ENCODE measurements around the gene CERS6.
"Not testable (repeated sequence)": the region's sequence is repeated elsewhere in the genome, so short reads cannot be mapped to it uniquely, and the experiment has no call there.

The CERS6 gene

GRCh38 chr2:168767258-168767657, 311.2 kb downstream of the CERS6 start:
- no peak overlapping the region for H3K4me3 ChIP-seq (ENCODE audit: low read length)
- H3K4me1 ChIP-seq (ENCODE audit: insufficient read depth, low read length) = no peaks in the 10 kb centered on the region
- no peaks in the 10 kb centered on the region for H3K27me3 ChIP-seq (ENCODE audit: insufficient read depth, low read length)
- WGBS = no CpG with 5 or more reads among the region's 1 CpG
- peaks cover 17% of the 10 kb centered on the region for H3K36me3 ChIP-seq (ENCODE audit: insufficient read depth, low read length)
- H3K27ac ChIP-seq (ENCODE audit: low read depth, low read length) = no peak overlapping the region
- no peaks in the 10 kb centered on the region for H3K9me3 ChIP-seq (ENCODE audit: insufficient read depth, low read depth, low read length)
- no peak overlapping the region for H3K9ac ChIP-seq (ENCODE audit: low read depth, low read length)

- not testable (repeated sequence) for H3K4me1 ChIP-seq (ENCODE audit: insufficient read depth, low read length); H3K27me3 ChIP-seq (ENCODE audit: insufficient read depth, low read length); H3K9me3 ChIP-seq (ENCODE audit: insufficient read depth, low read depth, low read length); H3K9ac ChIP-seq (ENCODE audit: low read depth, low read length); H3K27ac ChIP-seq (ENCODE audit: low read depth, low read length); H3K4me3 ChIP-seq (ENCODE audit: low read length)
- WGBS = 95% methylated on average over 6 of the region's 6 CpGs
- peaks cover 17% of the 10 kb centered on the region for H3K36me3 ChIP-seq (ENCODE audit: insufficient read depth, low read length)
Measured at GRCh38 chr2:168768357-168768756, 312.3 kb downstream of the CERS6 start.

- no peaks in the 10 kb centered on the region for H3K27me3 ChIP-seq (ENCODE audit: insufficient read depth, low read length)
- 83% methylated on average over 1 of the region's 2 CpGs for WGBS
- H3K9me3 ChIP-seq (ENCODE audit: insufficient read depth, low read depth, low read length) = peaks cover 5% of the 10 kb centered on the region; the same call in 1 of the 2 replicates
- H3K4me1 ChIP-seq (ENCODE audit: insufficient read depth, low read length) = no peaks in the 10 kb centered on the region
- H3K4me3 ChIP-seq (ENCODE audit: low read length) = no peak overlapping the region
- no peak overlapping the region for H3K27ac ChIP-seq (ENCODE audit: low read depth, low read length)
- H3K9ac ChIP-seq (ENCODE audit: low read depth, low read length) = no peak overlapping the region
- peaks cover 17% of the 10 kb centered on the region for H3K36me3 ChIP-seq (ENCODE audit: insufficient read depth, low read length)
Measured at GRCh38 chr2:168770796-168771195, 314.7 kb downstream of the CERS6 start.

- no peaks in the 10 kb centered on the region for H3K4me1 ChIP-seq (ENCODE audit: insufficient read depth, low read length)
- H3K9ac ChIP-seq (ENCODE audit: low read depth, low read length) = no peak overlapping the region
- 93% methylated on average over 1 of the region's 1 CpG for WGBS
- H3K9me3 ChIP-seq (ENCODE audit: insufficient read depth, low read depth, low read length) = peaks cover 8% of the 10 kb centered on the region; the same call in 1 of the 2 replicates
- no peak overlapping the region for H3K4me3 ChIP-seq (ENCODE audit: low read length)
- no peaks in the 10 kb centered on the region for H3K27me3 ChIP-seq (ENCODE audit: insufficient read depth, low read length)
- peaks cover 11% of the 10 kb centered on the region for H3K36me3 ChIP-seq (ENCODE audit: insufficient read depth, low read length)
- H3K27ac ChIP-seq (ENCODE audit: low read depth, low read length) = no peak overlapping the region
Measured at GRCh38 chr2:168772704-168773103, 316.6 kb downstream of the CERS6 start.

- 94% methylated on average over 2 of the region's 2 CpGs for WGBS
- H3K27me3 ChIP-seq (ENCODE audit: insufficient read depth, low read length) = no peaks in the 10 kb centered on the region
- peaks cover 8% of the 10 kb centered on the region; the same call in 1 of the 2 replicates for H3K9me3 ChIP-seq (ENCODE audit: insufficient read depth, low read depth, low read length)
- H3K4me3 ChIP-seq (ENCODE audit: low read length) = no peak overlapping the region
- H3K4me1 ChIP-seq (ENCODE audit: insufficient read depth, low read length) = no peaks in the 10 kb centered on the region
- peaks cover 11% of the 10 kb centered on the region for H3K36me3 ChIP-seq (ENCODE audit: insufficient read depth, low read length)
- H3K9ac ChIP-seq (ENCODE audit: low read depth, low read length) = no peak overlapping the region
- no peak overlapping the region for H3K27ac ChIP-seq (ENCODE audit: low read depth, low read length)
Measured at GRCh38 chr2:168773128-168773527, 317.1 kb downstream of the CERS6 start.

GRCh38 chr2:168773719-168774521, 317.8 kb downstream of the CERS6 start:
- no peak overlapping the region for H3K4me3 ChIP-seq (ENCODE audit: low read length)
- no peaks in the 10 kb centered on the region for H3K27me3 ChIP-seq (ENCODE audit: insufficient read depth, low read length)
- H3K36me3 ChIP-seq (ENCODE audit: insufficient read depth, low read length) = peaks cover 11% of the 10 kb centered on the region
- H3K27ac ChIP-seq (ENCODE audit: low read depth, low read length) = no peak overlapping the region
- WGBS = 68% methylated on average over 8 of the region's 9 CpGs
- no peaks in the 10 kb centered on the region for H3K4me1 ChIP-seq (ENCODE audit: insufficient read depth, low read length)
- H3K9ac ChIP-seq (ENCODE audit: low read depth, low read length) = no peak overlapping the region
- peaks cover 8% of the 10 kb centered on the region; the same call in 1 of the 2 replicates for H3K9me3 ChIP-seq (ENCODE audit: insufficient read depth, low read depth, low read length)

GRCh38 chr2:168775837-168776236, 319.8 kb downstream of the CERS6 start:
- H3K4me3 ChIP-seq (ENCODE audit: low read length) = no peak overlapping the region
- no peaks in the 10 kb centered on the region for H3K36me3 ChIP-seq (ENCODE audit: insufficient read depth, low read length)
- no peak overlapping the region for H3K9ac ChIP-seq (ENCODE audit: low read depth, low read length)
- no peak overlapping the region for H3K27ac ChIP-seq (ENCODE audit: low read depth, low read length)
- 39% methylated on average over 1 of the region's 1 CpG for WGBS
- peaks cover 4% of the 10 kb centered on the region; the same call in 1 of the 2 replicates for H3K4me1 ChIP-seq (ENCODE audit: insufficient read depth, low read length)
- peaks cover 8% of the 10 kb centered on the region; the same call in 1 of the 2 replicates for H3K9me3 ChIP-seq (ENCODE audit: insufficient read depth, low read depth, low read length)
- H3K27me3 ChIP-seq (ENCODE audit: insufficient read depth, low read length) = no peaks in the 10 kb centered on the region

- H3K9ac ChIP-seq (ENCODE audit: low read depth, low read length) = no peak overlapping the region
- H3K27me3 ChIP-seq (ENCODE audit: insufficient read depth, low read length) = no peaks in the 10 kb centered on the region
- WGBS = 78% methylated on average over 1 of the region's 1 CpG
- no peaks in the 10 kb centered on the region for H3K36me3 ChIP-seq (ENCODE audit: insufficient read depth, low read length)
- H3K9me3 ChIP-seq (ENCODE audit: insufficient read depth, low read depth, low read length) = peaks cover 4% of the 10 kb centered on the region; the same call in 1 of the 2 replicates
- H3K27ac ChIP-seq (ENCODE audit: low read depth, low read length) = no peak overlapping the region
- no peak overlapping the region for H3K4me3 ChIP-seq (ENCODE audit: low read length)
- H3K4me1 ChIP-seq (ENCODE audit: insufficient read depth, low read length) = peaks cover 27% of the 10 kb centered on the region
Measured at GRCh38 chr2:168780669-168781071, 324.6 kb downstream of the CERS6 start.

- H3K27ac ChIP-seq (ENCODE audit: low read depth, low read length) = no peak overlapping the region
- H3K9me3 ChIP-seq (ENCODE audit: insufficient read depth, low read depth, low read length) = no peaks in the 10 kb centered on the region
- WGBS = 80% methylated on average over 1 of the region's 2 CpGs
- peaks cover 27% of the 10 kb centered on the region for H3K4me1 ChIP-seq (ENCODE audit: insufficient read depth, low read length)
- no peaks in the 10 kb centered on the region for H3K36me3 ChIP-seq (ENCODE audit: insufficient read depth, low read length)
- no peak overlapping the region for H3K4me3 ChIP-seq (ENCODE audit: low read length)
- no peak overlapping the region for H3K9ac ChIP-seq (ENCODE audit: low read depth, low read length)
- H3K27me3 ChIP-seq (ENCODE audit: insufficient read depth, low read length) = no peaks in the 10 kb centered on the region
Measured at GRCh38 chr2:168781191-168781817, 325.2 kb downstream of the CERS6 start.

- no peak overlapping the region for H3K27ac ChIP-seq (ENCODE audit: low read depth, low read length)
- 93% methylated on average over 4 of the region's 4 CpGs for WGBS
- H3K4me3 ChIP-seq (ENCODE audit: low read length) = no peak overlapping the region
- H3K4me1 ChIP-seq (ENCODE audit: insufficient read depth, low read length) = peaks cover 27% of the 10 kb centered on the region
- H3K36me3 ChIP-seq (ENCODE audit: insufficient read depth, low read length) = no peaks in the 10 kb centered on the region
- H3K27me3 ChIP-seq (ENCODE audit: insufficient read depth, low read length) = no peaks in the 10 kb centered on the region
- no peaks in the 10 kb centered on the region for H3K9me3 ChIP-seq (ENCODE audit: insufficient read depth, low read depth, low read length)
- H3K9ac ChIP-seq (ENCODE audit: low read depth, low read length) = no peak overlapping the region
Measured at GRCh38 chr2:168782271-168782670, 326.2 kb downstream of the CERS6 start.

GRCh38 chr2:168784993-168785392, 328.9 kb downstream of the CERS6 start:
- Histone ChIP-seq H3K36me3 (ENCODE audit: insufficient read depth, low read length) (no peaks in the 10 kb centered on the region), H3K27ac (ENCODE audit: low read depth, low read length) (no peak overlapping the region), H3K4me3 (ENCODE audit: low read length) (no peak overlapping the region), H3K9ac (ENCODE audit: low read depth, low read length) (no peak overlapping the region), H3K4me1 (ENCODE audit: insufficient read depth, low read length) (peaks cover 27% of the 10 kb centered on the region), H3K27me3 (ENCODE audit: insufficient read depth, low read length) (no peaks in the 10 kb centered on the region), H3K9me3 (ENCODE audit: insufficient read depth, low read depth, low read length) (no peaks in the 10 kb centered on the region)
- WGBS = 98% methylated on average over 3 of the region's 3 CpGs

All from HUES64 (cell line).